A673 (cell line): ENCODE results near the gene BNIPL. TPM values are rescaled to one million over a fixed set of nuclear protein-coding genes. Genes with fewer than 3 reads are reported as not detected.
A peak's percentile ranks its signal among the peaks of the same experiment; 100 is the strongest.

Source experiments
- BruUV-seq: library from RNA; stranded (reverse); fragments of 400-500 nt; replicated peaks from 2 replicates; lab custom pipeline; 2021; lab: Mats Ljungman, UMichigan
- CTCF ChIA-PET: fragments of 300-600 bp; sonication (Branson Sonifier 250); formaldehyde crosslinking; loops from one replicate; lab custom pipeline; 2022; ENCODE audit warnings: antibody characterized with exemption; lab: Charles Lee
- POLR2A ChIA-PET: fragments of 300-600 bp; sonication (Branson Sonifier 250); formaldehyde crosslinking; loops from one replicate; lab custom pipeline; 2022; ENCODE audit warnings: antibody characterized with exemption; ENCODE audit not compliant: low non-redundant PET; lab: Charles Lee
- DNase-seq: peaks from one replicate; pipeline ENCODE4 v3.0.0-alpha.2; 2015; ENCODE audit warnings: low spot score
- H3K27ac ChIP-seq: fragments of 200-600 bp; sonication (generic); 2 replicates; pipeline ENCODE4 v1.5.1; 2016; ENCODE audit warnings: mixed run types, low read depth, mild to moderate bottlenecking, mixed read lengths, antibody characterized with exemption, low read length; ENCODE audit not compliant: poor library complexity, severe bottlenecking
- H3K27me3 ChIP-seq: fragments of 200-600 bp; sonication (generic); replicated peaks from 2 replicates; pipeline ENCODE4 v1.6.1; 2017; ENCODE audit warnings: mixed run types, low read depth, mild to moderate bottlenecking, mixed read lengths, antibody characterized with exemption, low read length; ENCODE audit not compliant: insufficient read depth, poor library complexity
- H3K36me3 ChIP-seq: fragments of 200-600 bp; sonication (generic); 2 replicates; pipeline ENCODE4 v1.6.1; 2016; ENCODE audit warnings: mixed run types, mild to moderate bottlenecking, mixed read lengths, antibody characterized with exemption, low read length; ENCODE audit not compliant: insufficient read depth, poor library complexity, severe bottlenecking
- H3K4me1 ChIP-seq: fragments of 200-600 bp; sonication (generic); 2 replicates; pipeline ENCODE4 v1.6.1; 2017; ENCODE audit warnings: mixed run types, mild to moderate bottlenecking, mixed read lengths, antibody characterized with exemption, low read length; ENCODE audit not compliant: insufficient read depth, poor library complexity, severe bottlenecking
- H3K4me3 ChIP-seq: fragments of 200-600 bp; sonication (generic); 2 replicates; pipeline ENCODE4 v1.5.1; 2016; ENCODE audit warnings: low read depth, mixed run types, mild to moderate bottlenecking, mixed read lengths, low read length; ENCODE audit not compliant: poor library complexity, severe bottlenecking
- H3K9me3 ChIP-seq: fragments of 200-600 bp; sonication (generic); 2 replicates; pipeline ENCODE4 v1.6.1; 2016; ENCODE audit warnings: mixed run types, low read depth, mild to moderate bottlenecking, mixed read lengths, antibody characterized with exemption, low read length; ENCODE audit not compliant: poor library complexity, severe bottlenecking
- CTCF ChIP-seq: fragments of 300-800, 200-600 bp; sonication (generic); conservative IDR thresholded peaks from 2 replicates; pipeline ENCODE4 v1.5.1; 2017; ENCODE audit warnings: low read depth, mild to moderate bottlenecking, antibody characterized with exemption, low read length, moderate library complexity, mixed read lengths
- EZH2 ChIP-seq: fragments of 200-600 bp; sonication (generic); IDR thresholded peaks from 2 replicates; pipeline ENCODE4 v1.6.1; 2017; ENCODE audit warnings: borderline replicate concordance, low read depth, mild to moderate bottlenecking, mixed read lengths, antibody characterized with exemption, low read length; ENCODE audit not compliant: poor library complexity, severe bottlenecking
- intact Hi-C: fragments of 100-400 bp; cut with micrococcal nuclease; formaldehyde crosslinking; loops from one replicate; pipeline ENCODE4 v1.10.0; 2022; ENCODE audit not compliant: unreplicated experiment
- total RNA-seq: library from RNA; stranded (reverse); gene quantifications from 2 replicates; pipeline ENCODE4 v1.2.3, GENCODE V29; 2021

Gene BNIPL
- total RNA-seq, 1 experiment from 2014 or later, result 3.5 TPM

GRCh38 chr1:151062741-151063371 is 26.5 kb downstream of the BNIPL start:
- ChIA-PET POLR2A (interaction anchor here (0.5 kb wide), 1 partner anchor 36 kb away, joined by 9 read pairs; no protein-coding TSS in a partner anchor), CTCF (no interaction called here)
- Histone ChIP-seq H3K9me3 (no peaks in the 10 kb centered on the region), H3K4me1 (peaks cover 20% of the 10 kb centered on the region), H3K36me3 (peaks cover 25% of the 10 kb centered on the region), H3K4me3 (peak overlapping the region; percentile 99), H3K27ac (peak overlapping the region; percentile 14), H3K27me3 (no peaks in the 10 kb centered on the region)
- no peak for DNase-seq
- intact Hi-C loops, result no loop called here
- BruUV-seq, result no TSS peak
- no peak for TF ChIP-seq CTCF
- no peak for TF ChIP-seq EZH2

GRCh38 chr1:151065089-151065645 is 28.8 kb downstream of the BNIPL start:
- ChIA-PET POLR2A (no interaction called here), CTCF (no interaction called here)
- no TSS peak for BruUV-seq
- Histone ChIP-seq H3K4me3 (no peak overlapping the region), H3K36me3 (peaks cover 43% of the 10 kb centered on the region), H3K9me3 (no peaks in the 10 kb centered on the region), H3K4me1 (peaks cover 22% of the 10 kb centered on the region), H3K27me3 (no peaks in the 10 kb centered on the region), H3K27ac (peak overlapping the region; percentile 43)
- no peak for DNase-seq
- intact Hi-C loops, result no loop called here
- TF ChIP-seq EZH2, result no peak
- no peak for TF ChIP-seq CTCF

GRCh38 chr1:151067185-151067584 is 30.8 kb downstream of the BNIPL start:
- H3K9me3 ChIP-seq, result no peaks in the 10 kb centered on the region
- no TSS peak for BruUV-seq
- H3K36me3 ChIP-seq, result peaks cover 43% of the 10 kb centered on the region
- intact Hi-C loops, result no loop called here
- peak overlapping the region; percentile 58 for H3K27ac ChIP-seq
- ChIA-PET CTCF (no interaction called here), POLR2A (interaction anchor here (0.5 kb wide), 1 partner anchor 550 kb away, joined by 3 read pairs; no protein-coding TSS in a partner anchor)
- no peaks in the 10 kb centered on the region for H3K27me3 ChIP-seq
- H3K4me3 ChIP-seq, result no peak overlapping the region
- DNase-seq, result no peak
- TF ChIP-seq EZH2 (no peak), CTCF (no peak)
- peaks cover 20% of the 10 kb centered on the region for H3K4me1 ChIP-seq
